Cardiac ventricle fibroblast (primary cell): ENCODE results near the gene AK1. TPM values are rescaled to one million over a fixed set of nuclear protein-coding genes. Genes with fewer than 3 reads are reported as not detected.

Source experiments
- total RNA-seq: library from RNA; depleted of rRNA; stranded (reverse); fragments of >200 nt; gene quantifications from 2 replicates; pipeline ENCODE4 v1.2.3, GENCODE V29; 2015

AK1 gene, protein sequence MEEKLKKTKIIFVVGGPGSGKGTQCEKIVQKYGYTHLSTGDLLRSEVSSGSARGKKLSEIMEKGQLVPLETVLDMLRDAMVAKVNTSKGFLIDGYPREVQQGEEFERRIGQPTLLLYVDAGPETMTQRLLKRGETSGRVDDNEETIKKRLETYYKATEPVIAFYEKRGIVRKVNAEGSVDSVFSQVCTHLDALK
- total RNA-seq: 53.7 and 57.8 TPM in 2 replicates

DNA sequence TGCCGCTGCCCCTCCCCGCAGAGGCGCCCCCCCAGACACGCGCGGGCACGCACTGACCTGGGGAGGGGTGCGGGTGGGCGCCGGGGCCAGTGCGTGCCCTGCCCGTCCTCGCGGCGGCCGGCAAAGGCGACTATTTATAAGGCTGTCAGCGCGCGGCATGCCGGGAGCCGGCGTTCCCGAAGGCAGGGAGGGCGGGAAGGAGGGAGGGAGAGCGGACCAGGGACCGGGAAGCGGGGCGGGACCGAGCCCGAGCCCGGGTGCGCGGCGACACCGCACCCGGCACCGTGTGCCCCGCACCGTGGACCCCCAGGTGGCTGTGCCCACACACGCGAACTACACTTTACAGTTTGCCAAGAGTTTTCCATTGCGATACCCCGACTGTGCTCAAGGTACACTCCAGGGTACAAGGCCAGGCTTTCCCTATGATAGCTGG, at the start of gene AK1:
TSS of gene AK1 (minus strand) at position 110 of the 433 bp plus-strand sequence. CDS start 3,058 bp downstream, outside the sequence.

DNA sequence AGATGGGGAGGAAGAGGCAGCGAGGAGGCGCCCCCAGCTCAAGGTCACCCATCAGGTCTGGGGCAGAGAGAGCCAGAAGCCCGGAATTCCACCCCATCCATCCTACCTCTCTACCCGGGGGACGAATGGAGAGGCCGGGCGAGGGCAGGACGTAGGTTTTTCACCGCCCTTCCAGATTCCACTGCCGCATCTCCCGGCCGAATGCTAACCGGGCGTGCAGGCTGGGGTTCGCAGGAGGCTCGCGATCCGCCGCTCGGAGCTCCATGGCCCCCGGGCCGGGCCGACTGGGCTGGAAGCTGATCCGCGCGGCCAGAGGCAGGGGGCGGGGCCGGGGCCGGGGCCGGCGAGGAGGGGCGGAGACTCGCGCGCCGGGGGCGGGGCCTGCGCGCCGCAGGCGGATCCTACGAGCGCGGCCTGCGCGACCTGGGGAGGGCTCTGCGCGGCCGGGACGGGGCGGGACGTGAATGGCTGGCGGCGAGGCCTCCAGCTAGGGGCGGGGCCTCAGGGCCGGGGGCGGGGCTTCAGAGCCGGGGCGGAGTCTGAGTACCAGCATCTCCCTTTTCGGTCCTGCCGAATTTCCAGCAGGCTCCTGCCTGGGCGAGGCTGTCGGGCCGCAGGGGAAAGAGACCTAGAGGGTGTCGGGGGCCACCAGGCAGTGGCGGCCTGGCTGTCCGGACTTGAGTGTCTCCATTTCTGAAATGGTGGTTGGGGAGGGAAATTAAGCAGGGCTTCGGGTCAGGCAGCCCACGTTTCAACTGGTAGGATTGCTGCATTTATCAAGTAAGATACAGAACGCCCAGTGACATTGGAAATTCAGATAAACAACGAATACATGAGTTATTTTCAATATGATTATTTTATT, 39.5 kb upstream of the AK1 start, which contains the start of gene ST6GALNAC4:
TSS of gene ST6GALNAC4 (minus strand) at position 322 of the 862 bp plus-strand sequence. CDS start 622 bp downstream, outside the sequence.

DNA sequence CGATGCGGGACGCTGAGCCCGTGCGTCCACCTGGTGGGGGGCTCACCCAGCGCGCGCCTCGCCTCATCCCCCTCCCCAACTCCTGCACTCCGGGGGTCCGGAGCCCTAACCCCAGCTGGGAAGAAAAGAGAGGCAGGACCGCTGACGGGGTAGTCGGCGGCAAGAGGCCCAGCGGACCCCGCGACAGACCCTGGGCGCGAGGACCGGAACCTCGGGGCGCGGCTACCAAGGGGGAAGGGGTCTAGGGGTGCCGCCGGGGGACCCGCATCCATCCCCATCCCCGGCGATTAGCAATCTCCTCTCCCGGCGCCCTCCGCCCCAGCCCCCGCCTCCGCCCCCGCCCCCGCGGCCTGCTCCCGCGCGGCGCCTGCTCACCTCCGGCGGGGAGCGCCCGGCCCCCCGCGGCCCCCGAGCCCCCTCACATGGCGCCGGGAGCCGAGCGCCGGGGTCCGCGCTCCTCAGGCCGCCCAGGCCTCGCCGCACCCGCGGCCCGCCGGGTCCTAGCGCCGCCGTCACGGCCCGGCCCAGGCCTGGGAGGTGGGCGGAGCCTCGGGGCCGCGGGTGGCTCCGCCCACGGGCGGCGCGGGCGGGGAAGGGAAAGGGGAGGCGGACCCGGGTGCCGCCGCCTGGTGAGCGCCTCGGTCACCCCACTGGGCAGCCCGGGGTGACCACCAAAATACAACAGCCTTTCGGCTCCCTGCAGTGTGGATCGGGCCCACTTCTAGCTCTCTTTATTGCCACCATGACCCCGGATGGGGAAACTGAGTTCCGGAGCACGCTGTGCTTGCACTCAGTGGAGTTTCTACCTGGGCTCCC, 21.9 kb upstream of the AK1 start, which contains the start of gene ST6GALNAC6:
TSS of gene ST6GALNAC6 (minus strand) at position 476 of the 816 bp plus-strand sequence. CDS start 1,622 bp downstream, outside the sequence.

DNA sequence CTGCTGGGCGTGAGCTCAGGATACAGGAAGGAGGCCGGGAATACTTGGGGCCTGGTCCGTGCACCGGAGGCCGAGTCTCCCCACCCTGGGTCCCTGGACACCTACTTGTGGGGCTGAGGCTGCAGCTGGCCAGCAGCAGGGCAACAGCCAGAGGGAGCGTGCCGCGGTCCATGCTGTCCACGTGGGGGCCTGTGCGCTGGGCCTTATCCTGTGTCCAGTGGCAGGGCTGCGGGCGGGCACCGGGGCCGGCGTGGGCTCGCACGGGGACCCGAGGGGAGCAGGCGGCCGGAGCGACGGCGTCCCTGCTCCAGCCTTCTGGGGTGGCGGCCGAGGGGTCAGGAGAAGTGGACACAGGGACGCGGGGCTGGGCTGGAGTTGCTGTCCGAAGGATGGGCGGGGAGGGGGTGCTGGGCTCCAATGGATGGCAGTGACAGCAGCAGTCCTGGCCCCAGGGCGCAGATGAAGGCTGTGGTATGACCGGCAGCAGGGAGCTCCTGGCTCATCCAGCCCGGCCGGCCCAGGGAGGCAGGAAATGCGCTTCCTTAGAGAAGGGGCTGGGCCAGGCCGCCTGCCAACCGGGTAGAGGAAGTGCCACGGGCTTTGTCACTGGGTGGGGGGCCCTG, 23.2 kb downstream of the AK1 start, which contains the start of gene ENG:
TSS of gene ENG (minus strand) at position 475 of the 623 bp plus-strand sequence. CDS start at position 172, 303 bp downstream.

Other genes with a start within 250 kb of the AK1 start
- gene CFAP157, start 170.7 kb downstream of the AK1 start, total RNA-seq: not detected in 2 replicates
- gene PTRH1, start 162.0 kb downstream of the AK1 start, total RNA-seq: 17.0 and 17.7 TPM in 2 replicates
- gene TTC16, start 161.6 kb downstream of the AK1 start, total RNA-seq: not detected in 2 replicates
- 6.9 and 7.1 TPM in 2 replicates for gene TOR2A, start 142.4 kb downstream of the AK1 start, total RNA-seq
- 1.1 and 2.5 TPM in 2 replicates for gene SH2D3C, start 99.0 kb downstream of the AK1 start, total RNA-seq
- 49.6 and 59.7 TPM in 2 replicates for gene CDK9, start 91.6 kb downstream of the AK1 start, total RNA-seq
- 35.1 and 35.9 TPM in 2 replicates for gene FPGS, start 74.8 kb downstream of the AK1 start, total RNA-seq
- 213 and 258 TPM in 2 replicates for gene ENG, start 23.0 kb downstream of the AK1 start, total RNA-seq
- 79.0 and 95.3 TPM in 2 replicates for gene ST6GALNAC6, start 21.9 kb upstream of the AK1 start, total RNA-seq
- gene ST6GALNAC4, start 39.4 kb upstream of the AK1 start, total RNA-seq: 67.5 and 83.5 TPM in 2 replicates
- gene PIP5KL1, start 53.1 kb upstream of the AK1 start, total RNA-seq: 0.44 and 4.5 TPM in 2 replicates
- 13.0 and 14.4 TPM in 2 replicates for gene DPM2, start 60.2 kb upstream of the AK1 start, total RNA-seq
- 13.5 and 15.4 TPM in 2 replicates for gene EEIG1, start 103.3 kb upstream of the AK1 start, total RNA-seq
- gene NAIF1, start 189.6 kb upstream of the AK1 start, total RNA-seq: 7.1 and 8.1 TPM in 2 replicates
- gene SLC25A25, start 190.6 kb upstream of the AK1 start, total RNA-seq: 8.0 and 12.2 TPM in 2 replicates